ENCODE results near the gene LRG1. TPM values are rescaled to one million over a fixed set of nuclear protein-coding genes. Genes with fewer than 3 reads are reported as not detected.
"Not testable (repeated sequence)": the region's sequence is repeated elsewhere in the genome, so short reads cannot be mapped to it uniquely, and the experiment has no call there.

Gene LRG1
- total and polyA plus RNA-seq, 2 donors, result 0.52 to 2.1 TPM

DNA sequence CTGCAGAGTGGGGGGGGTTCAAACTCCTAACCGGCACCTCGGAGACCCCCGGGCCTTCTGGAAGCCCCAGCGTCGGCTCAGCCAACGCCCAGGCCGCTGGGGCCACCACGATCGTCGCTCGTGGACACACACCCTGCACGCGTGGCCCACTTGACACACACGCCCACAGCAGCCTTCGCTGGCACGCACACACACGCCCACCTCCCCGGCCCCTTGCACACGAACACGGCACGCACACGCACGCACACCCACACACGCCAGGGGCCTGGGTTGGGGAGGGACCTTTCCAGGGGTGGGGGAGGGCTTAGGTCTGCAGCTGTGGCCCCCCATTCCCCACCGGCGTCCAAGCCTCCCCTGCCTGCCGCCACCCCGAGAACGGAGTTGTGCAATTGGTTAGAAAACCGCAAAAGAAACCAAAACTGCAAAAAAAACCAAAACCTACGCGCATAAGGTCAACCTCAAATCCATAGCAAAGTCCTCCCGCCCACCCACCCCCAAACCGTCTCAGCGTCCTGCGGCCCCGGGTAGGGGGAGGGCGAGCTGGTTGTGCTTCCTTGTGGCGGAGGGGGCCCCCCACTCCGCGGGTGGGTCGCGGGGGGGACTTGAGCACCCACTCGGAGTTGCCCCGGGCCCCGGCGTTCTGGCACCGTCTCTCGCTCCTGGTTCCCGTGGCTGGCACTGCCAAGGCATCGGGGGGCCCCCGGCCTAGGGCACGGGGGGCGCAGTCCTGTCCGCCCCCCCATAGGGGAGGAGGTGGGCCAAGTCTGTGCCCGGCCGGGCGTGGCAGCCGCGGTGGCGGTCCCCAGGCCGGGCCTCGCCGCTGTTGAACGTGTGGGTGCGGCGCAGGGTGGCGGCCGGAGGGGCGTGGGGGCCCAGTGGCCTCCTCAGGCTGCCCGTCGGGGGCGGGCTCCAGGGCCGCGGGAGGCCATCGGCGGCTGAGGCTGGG, 3.3 kb upstream of the LRG1 start:
- H3K27ac ChIP-seq (ENCODE audit: low read depth in 1 of 2, low read length in 1 of 2), result no peak overlapping the region
- 85% methylated on average over 77 of the region's 77 CpGs for WGBS
- no peaks in the 10 kb centered on the region for H3K27me3 ChIP-seq (ENCODE audit: control insufficient read depth in 2 of 2, insufficient read depth in 1 of 2, low read length in 1 of 2)
- H3K4me3 ChIP-seq (ENCODE audit: low read length in 2 of 2), result no peak overlapping the region
- no peaks in the 10 kb centered on the region for H3K36me3 ChIP-seq (ENCODE audit: control insufficient read depth in 2 of 2, insufficient read depth in 2 of 2, low read length in 1 of 2)
- DNase-seq (ENCODE audit: low read depth in 6 of 9, low spot score in 9 of 9), result no peak
- H3K9me3 ChIP-seq (ENCODE audit: control insufficient read depth in 2 of 2, insufficient read depth in 1 of 2, low read length in 1 of 2), result no peaks in the 10 kb centered on the region
- peaks cover 0 to 5% of the 10 kb centered on the region in 2 donors for H3K4me1 ChIP-seq (ENCODE audit: control insufficient read depth in 2 of 2, insufficient read depth in 2 of 2, low read length in 2 of 2)

- not testable (repeated sequence) for H3K4me1 ChIP-seq (ENCODE audit: control insufficient read depth in 2 of 2, insufficient read depth in 2 of 2, low read length in 2 of 2)
Measured at GRCh38 chr19:4541806-4542145, 1.9 kb upstream of the LRG1 start.

DNA sequence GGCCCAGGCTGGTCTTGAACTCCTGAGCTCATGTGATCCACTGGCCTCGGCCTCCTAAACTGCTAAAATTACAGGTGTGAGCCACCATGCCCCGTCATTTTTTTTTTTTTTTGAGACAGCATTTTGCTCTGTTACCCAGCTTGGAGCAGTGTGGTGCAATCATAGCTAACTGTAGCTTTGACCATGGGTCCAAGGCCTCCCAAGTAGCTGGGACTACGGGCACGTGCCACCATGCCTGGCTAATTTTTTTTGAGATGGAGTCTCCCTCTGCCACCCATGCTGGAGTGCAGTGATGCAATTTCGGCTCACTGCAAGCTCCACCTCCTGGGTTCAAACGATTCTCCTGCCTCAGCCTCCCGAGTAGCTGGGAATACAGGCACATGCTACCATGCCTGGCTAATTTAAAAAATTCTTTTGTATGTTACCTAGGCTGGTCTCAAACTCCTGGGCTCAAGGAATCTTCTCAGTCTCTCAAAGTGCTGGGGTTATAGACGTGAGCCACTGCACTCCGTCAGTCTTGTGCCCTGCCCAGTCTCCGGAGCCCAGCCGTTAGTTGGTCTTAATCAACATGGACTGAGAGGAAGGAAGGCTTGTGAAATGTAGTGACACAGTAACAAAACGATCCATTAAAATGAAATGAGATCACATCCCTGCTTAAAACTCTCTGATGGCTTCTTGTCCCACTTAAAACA, 1.4 kb upstream of the LRG1 start:
- Histone ChIP-seq H3K36me3 (ENCODE audit: control insufficient read depth in 2 of 2, insufficient read depth in 2 of 2, low read length in 1 of 2) (no peaks in the 10 kb centered on the region), H3K4me3 (ENCODE audit: low read length in 2 of 2) (no peak overlapping the region), H3K9me3 (ENCODE audit: control insufficient read depth in 2 of 2, insufficient read depth in 1 of 2, low read length in 1 of 2) (no peaks in the 10 kb centered on the region), H3K27me3 (ENCODE audit: control insufficient read depth in 2 of 2, insufficient read depth in 1 of 2, low read length in 1 of 2) (peaks cover 0 to 2% of the 10 kb centered on the region in 2 donors), H3K4me1 (ENCODE audit: control insufficient read depth in 2 of 2, insufficient read depth in 2 of 2, low read length in 2 of 2) (peaks cover 0 to 5% of the 10 kb centered on the region in 2 donors), H3K27ac (ENCODE audit: low read depth in 1 of 2, low read length in 1 of 2) (no peak overlapping the region)
- DNase-seq (ENCODE audit: low read depth in 6 of 9, low spot score in 9 of 9), result no peak
- WGBS, result 93% methylated on average over 12 of the region's 12 CpGs

More at GRCh38 chr19:4541806-4542145, 1.9 kb upstream of the LRG1 start:
- not testable (repeated sequence) for H3K4me3 ChIP-seq (ENCODE audit: low read length in 2 of 2); H3K27ac ChIP-seq (ENCODE audit: low read depth in 1 of 2, low read length in 1 of 2); H3K36me3 ChIP-seq (ENCODE audit: control insufficient read depth in 2 of 2, insufficient read depth in 2 of 2, low read length in 1 of 2); H3K9me3 ChIP-seq (ENCODE audit: control insufficient read depth in 2 of 2, insufficient read depth in 1 of 2, low read length in 1 of 2); DNase-seq (ENCODE audit: low read depth in 6 of 9, low spot score in 9 of 9); H3K27me3 ChIP-seq (ENCODE audit: control insufficient read depth in 2 of 2, insufficient read depth in 1 of 2, low read length in 1 of 2)
- 97% methylated on average over 12 of the region's 12 CpGs for WGBS

DNA sequence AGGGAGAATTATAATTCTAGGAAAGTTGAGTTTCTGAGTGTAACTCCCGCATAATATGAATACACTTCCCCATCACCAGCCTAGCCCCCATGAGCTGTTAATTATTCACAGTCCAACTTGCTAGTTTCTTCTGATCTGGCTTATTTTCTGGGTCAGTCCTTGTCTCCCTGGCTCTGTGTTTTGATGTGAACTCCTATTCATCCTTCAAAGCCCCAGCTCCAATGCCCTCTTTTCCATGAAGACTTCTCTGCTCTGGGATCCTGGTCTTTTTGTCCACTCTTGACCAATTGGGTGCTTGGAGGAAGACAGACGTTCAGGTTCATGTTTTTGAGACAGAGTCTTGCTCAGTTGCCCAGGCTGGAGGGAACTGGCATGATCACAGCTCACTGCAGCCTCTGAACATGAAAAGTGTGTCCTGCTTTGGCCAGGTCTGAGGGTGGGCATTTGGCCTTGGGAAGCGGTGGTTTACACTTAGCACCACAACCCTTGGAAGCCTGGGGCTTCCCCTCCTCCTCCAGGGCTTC, 605 bp downstream of the LRG1 start:
- peaks cover 0 to 10% of the 10 kb centered on the region in 2 donors for H3K4me1 ChIP-seq (ENCODE audit: control insufficient read depth in 2 of 2, insufficient read depth in 2 of 2, low read length in 2 of 2)
- H3K27ac ChIP-seq (ENCODE audit: low read depth in 1 of 2, low read length in 1 of 2), result no peak overlapping the region
- no peaks in the 10 kb centered on the region for H3K36me3 ChIP-seq (ENCODE audit: control insufficient read depth in 2 of 2, insufficient read depth in 2 of 2, low read length in 1 of 2)
- 91% methylated on average over 3 of the region's 3 CpGs for WGBS
- H3K9me3 ChIP-seq (ENCODE audit: control insufficient read depth in 2 of 2, insufficient read depth in 1 of 2, low read length in 1 of 2), result no peaks in the 10 kb centered on the region
- H3K4me3 ChIP-seq (ENCODE audit: low read length in 2 of 2), result no peak overlapping the region
- peaks cover 4 to 21% of the 10 kb centered on the region in 2 donors for H3K27me3 ChIP-seq (ENCODE audit: control insufficient read depth in 2 of 2, insufficient read depth in 1 of 2, low read length in 1 of 2)
- no peak for DNase-seq (ENCODE audit: low read depth in 6 of 9, low spot score in 9 of 9)

DNA sequence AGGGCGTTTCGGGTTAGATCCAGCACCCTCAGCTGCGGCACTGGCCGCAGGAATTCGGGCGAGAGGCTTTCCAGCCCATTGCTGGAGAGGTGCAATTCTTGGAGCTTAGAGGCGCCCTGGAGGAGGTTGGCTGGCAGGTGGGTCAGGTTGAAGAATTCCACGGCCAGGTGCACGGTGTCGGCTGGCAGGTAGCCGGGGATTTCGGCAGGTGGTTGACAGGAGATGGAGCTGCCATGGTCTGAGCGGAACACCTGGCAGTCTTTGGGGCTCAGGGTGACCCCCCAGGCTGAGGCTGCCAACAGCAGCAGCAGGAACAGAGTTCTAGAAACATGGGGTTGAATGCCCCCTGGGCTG, 1.3 kb downstream of the LRG1 start:
- no peak overlapping the region for H3K27ac ChIP-seq (ENCODE audit: low read depth in 1 of 2, low read length in 1 of 2)
- 98% methylated on average over 13 of the region's 13 CpGs for WGBS
- no peaks in the 10 kb centered on the region for H3K36me3 ChIP-seq (ENCODE audit: control insufficient read depth in 2 of 2, insufficient read depth in 2 of 2, low read length in 1 of 2)
- peaks cover 4 to 27% of the 10 kb centered on the region in 2 donors for H3K27me3 ChIP-seq (ENCODE audit: control insufficient read depth in 2 of 2, insufficient read depth in 1 of 2, low read length in 1 of 2)
- H3K4me1 ChIP-seq (ENCODE audit: control insufficient read depth in 2 of 2, insufficient read depth in 2 of 2, low read length in 2 of 2), result peaks cover 0 to 10% of the 10 kb centered on the region in 2 donors
- no peaks in the 10 kb centered on the region for H3K9me3 ChIP-seq (ENCODE audit: control insufficient read depth in 2 of 2, insufficient read depth in 1 of 2, low read length in 1 of 2)
- no peak overlapping the region for H3K4me3 ChIP-seq (ENCODE audit: low read length in 2 of 2)
- no peak for DNase-seq (ENCODE audit: low read depth in 6 of 9, low spot score in 9 of 9)

GRCh38 chr19:4537953-4538600, 1.8 kb downstream of the LRG1 start:
- H3K9me3 ChIP-seq (ENCODE audit: control insufficient read depth in 2 of 2, insufficient read depth in 1 of 2, low read length in 1 of 2), result no peaks in the 10 kb centered on the region
- no peak overlapping the region for H3K27ac ChIP-seq (ENCODE audit: low read depth in 1 of 2, low read length in 1 of 2)
- WGBS, result 96% methylated on average over 27 of the region's 27 CpGs
- no peak overlapping the region for H3K4me3 ChIP-seq (ENCODE audit: low read length in 2 of 2)
- no peak for DNase-seq (ENCODE audit: low read depth in 6 of 9, low spot score in 9 of 9)
- peaks cover 0 to 10% of the 10 kb centered on the region in 2 donors for H3K4me1 ChIP-seq (ENCODE audit: control insufficient read depth in 2 of 2, insufficient read depth in 2 of 2, low read length in 2 of 2)
- peaks cover 4 to 28% of the 10 kb centered on the region in 2 donors for H3K27me3 ChIP-seq (ENCODE audit: control insufficient read depth in 2 of 2, insufficient read depth in 1 of 2, low read length in 1 of 2)
- no peaks in the 10 kb centered on the region for H3K36me3 ChIP-seq (ENCODE audit: control insufficient read depth in 2 of 2, insufficient read depth in 2 of 2, low read length in 1 of 2)

DNA sequence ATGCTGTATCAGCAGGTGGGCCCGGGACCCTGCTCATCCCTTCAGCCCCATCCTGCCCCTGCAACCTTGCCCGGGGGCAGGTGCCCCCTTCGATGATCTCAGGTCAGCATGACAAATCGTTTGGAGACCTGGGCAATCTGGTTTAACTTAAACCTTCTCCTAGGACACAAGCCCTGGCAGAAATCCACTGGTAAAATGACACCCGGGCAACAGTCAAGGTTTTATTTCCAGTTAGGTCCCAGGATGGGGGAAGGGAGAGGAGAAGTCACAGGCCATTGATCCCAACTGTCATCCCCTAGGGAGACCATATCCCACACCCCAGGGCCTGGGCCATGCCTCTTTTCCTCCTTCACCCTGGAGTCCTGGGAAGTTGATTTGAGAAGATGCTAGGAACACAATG, 3.0 kb downstream of the LRG1 start:
- DNase-seq (ENCODE audit: low read depth in 6 of 9, low spot score in 9 of 9), result no peak
- WGBS, result 91% methylated on average over 5 of the region's 5 CpGs
- Histone ChIP-seq H3K4me3 (ENCODE audit: low read length in 2 of 2) (no peak overlapping the region), H3K36me3 (ENCODE audit: control insufficient read depth in 2 of 2, insufficient read depth in 2 of 2, low read length in 1 of 2) (no peaks in the 10 kb centered on the region), H3K27ac (ENCODE audit: low read depth in 1 of 2, low read length in 1 of 2) (no peak overlapping the region), H3K27me3 (ENCODE audit: control insufficient read depth in 2 of 2, insufficient read depth in 1 of 2, low read length in 1 of 2) (peaks cover 4 to 28% of the 10 kb centered on the region in 2 donors), H3K9me3 (ENCODE audit: control insufficient read depth in 2 of 2, insufficient read depth in 1 of 2, low read length in 1 of 2) (no peaks in the 10 kb centered on the region), H3K4me1 (ENCODE audit: control insufficient read depth in 2 of 2, insufficient read depth in 2 of 2, low read length in 2 of 2) (peaks cover 0 to 10% of the 10 kb centered on the region in 2 donors)

- no peaks in the 10 kb centered on the region for H3K9me3 ChIP-seq (ENCODE audit: control insufficient read depth in 2 of 2, insufficient read depth in 1 of 2, low read length in 1 of 2)
- 24% methylated on average over 49 of the region's 49 CpGs for WGBS
- peaks cover 0 to 8% of the 10 kb centered on the region in 2 donors for H3K4me1 ChIP-seq (ENCODE audit: control insufficient read depth in 2 of 2, insufficient read depth in 2 of 2, low read length in 2 of 2)
- H3K36me3 ChIP-seq (ENCODE audit: control insufficient read depth in 2 of 2, insufficient read depth in 2 of 2, low read length in 1 of 2), result no peaks in the 10 kb centered on the region
- H3K27ac ChIP-seq (ENCODE audit: low read depth in 1 of 2, low read length in 1 of 2), result no peak within 1 kb of the TSS
- H3K4me3 ChIP-seq (ENCODE audit: low read length in 2 of 2), result no peak within 1 kb of the TSS
- DNase-seq (ENCODE audit: low read depth in 6 of 9, low spot score in 9 of 9), result peak in 2 of 9 donors; percentile 19 to 27
- peaks cover 4 to 35% of the 10 kb centered on the region in 2 donors for H3K27me3 ChIP-seq (ENCODE audit: control insufficient read depth in 2 of 2, insufficient read depth in 1 of 2, low read length in 1 of 2)
Measured at GRCh38 chr19:4534836-4535658, 4.8 kb downstream of the LRG1 start, which contains the start of gene PLIN5. Gene PLIN5, minus strand, starts transcription at chr19:4535224. Its CDS starts 1,150 bp downstream, at chr19:4534074.
